ENCODE data around the gene GIN1. TPM values are rescaled to one million over a fixed set of nuclear protein-coding genes. Genes with fewer than 3 reads are reported as not detected.

Gene GIN1
- total and polyA plus RNA-seq, 2 donors: 6.2 to 9.6 TPM

GRCh38 chr5:103135461-103135860 is 15.5 kb upstream of the GIN1 start:
- Histone ChIP-seq H3K9me3 (ENCODE audit: control insufficient read depth in 2 of 2, insufficient read depth in 1 of 2, low read length in 1 of 2) (no peaks in the 10 kb centered on the region), H3K4me1 (ENCODE audit: control insufficient read depth in 2 of 2, insufficient read depth in 2 of 2, low read length in 2 of 2) (no peaks in the 10 kb centered on the region), H3K27me3 (ENCODE audit: control insufficient read depth in 2 of 2, insufficient read depth in 1 of 2, low read length in 1 of 2) (no peaks in the 10 kb centered on the region), H3K27ac (ENCODE audit: low read depth in 1 of 2, low read length in 1 of 2) (no peak overlapping the region), H3K4me3 (ENCODE audit: low read length in 2 of 2) (no peak overlapping the region), H3K36me3 (ENCODE audit: control insufficient read depth in 2 of 2, insufficient read depth in 2 of 2, low read length in 1 of 2) (peaks cover 0 to 14% of the 10 kb centered on the region in 2 donors)
- WGBS: 98% methylated on average over 1 of the region's 1 CpG
- DNase-seq (ENCODE audit: low read depth in 6 of 9, low spot score in 9 of 9): no peak

DNA sequence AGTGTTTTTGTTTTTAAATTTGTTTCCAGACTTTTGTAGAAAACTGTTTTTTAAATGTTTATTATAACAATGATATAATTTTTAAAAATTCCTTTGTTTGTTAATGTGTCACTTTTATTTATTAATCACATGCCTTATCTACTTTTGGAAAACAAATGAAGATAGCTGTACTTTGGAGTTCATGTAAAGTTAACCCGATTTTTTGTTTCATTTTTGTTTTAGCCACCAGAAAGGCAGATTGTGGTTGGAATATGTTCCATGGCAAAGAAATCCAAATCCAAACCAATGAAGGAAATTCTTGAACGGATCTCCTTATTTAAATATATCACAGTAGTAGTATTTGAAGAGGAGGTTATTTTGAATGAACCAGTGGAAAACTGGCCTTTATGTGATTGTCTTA is 13.3 kb upstream of the GIN1 start:
- no peak for DNase-seq (ENCODE audit: low read depth in 6 of 9, low spot score in 9 of 9)
- no peak overlapping the region for H3K27ac ChIP-seq (ENCODE audit: low read depth in 1 of 2, low read length in 1 of 2)
- no peak overlapping the region for H3K4me3 ChIP-seq (ENCODE audit: low read length in 2 of 2)
- H3K27me3 ChIP-seq (ENCODE audit: control insufficient read depth in 2 of 2, insufficient read depth in 1 of 2, low read length in 1 of 2): no peaks in the 10 kb centered on the region
- H3K36me3 ChIP-seq (ENCODE audit: control insufficient read depth in 2 of 2, insufficient read depth in 2 of 2, low read length in 1 of 2): no peaks in the 10 kb centered on the region
- no peaks in the 10 kb centered on the region for H3K4me1 ChIP-seq (ENCODE audit: control insufficient read depth in 2 of 2, insufficient read depth in 2 of 2, low read length in 2 of 2)
- H3K9me3 ChIP-seq (ENCODE audit: control insufficient read depth in 2 of 2, insufficient read depth in 1 of 2, low read length in 1 of 2): no peaks in the 10 kb centered on the region
- WGBS: 96% methylated on average over 2 of the region's 2 CpGs

DNA sequence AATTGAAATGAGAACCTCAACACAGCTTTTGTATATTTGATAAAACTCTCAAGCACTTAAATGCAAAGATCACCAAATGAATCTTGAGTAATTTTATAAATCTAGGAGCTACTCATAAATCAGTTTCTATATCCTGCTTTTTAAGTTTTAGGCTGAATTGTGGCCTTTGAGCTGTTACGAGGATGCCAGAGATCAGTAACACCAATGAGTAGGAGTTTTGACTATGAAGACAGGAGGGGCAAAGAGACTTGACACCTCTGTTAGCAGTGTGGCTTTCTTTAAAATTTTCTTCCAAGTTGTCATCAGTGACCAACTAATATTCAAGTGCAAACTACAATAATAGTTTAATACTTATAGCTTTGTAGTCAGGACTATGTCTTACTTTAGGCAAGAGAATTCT is 12.7 kb upstream of the GIN1 start:
- WGBS: 97% methylated on average over 1 of the region's 1 CpG
- no peaks in the 10 kb centered on the region for H3K4me1 ChIP-seq (ENCODE audit: control insufficient read depth in 2 of 2, insufficient read depth in 2 of 2, low read length in 2 of 2)

GRCh38 chr5:103128202-103128601 is 8.3 kb upstream of the GIN1 start:
- no peaks in the 10 kb centered on the region for H3K4me1 ChIP-seq (ENCODE audit: control insufficient read depth in 2 of 2, insufficient read depth in 2 of 2, low read length in 2 of 2)
- no peak overlapping the region for H3K4me3 ChIP-seq (ENCODE audit: low read length in 2 of 2)
- H3K27ac ChIP-seq (ENCODE audit: low read depth in 1 of 2, low read length in 1 of 2): no peak overlapping the region
- no peaks in the 10 kb centered on the region for H3K9me3 ChIP-seq (ENCODE audit: control insufficient read depth in 2 of 2, insufficient read depth in 1 of 2, low read length in 1 of 2)
- H3K27me3 ChIP-seq (ENCODE audit: control insufficient read depth in 2 of 2, insufficient read depth in 1 of 2, low read length in 1 of 2): no peaks in the 10 kb centered on the region
- no peak for DNase-seq (ENCODE audit: low read depth in 6 of 9, low spot score in 9 of 9)
- H3K36me3 ChIP-seq (ENCODE audit: control insufficient read depth in 2 of 2, insufficient read depth in 2 of 2, low read length in 1 of 2): no peaks in the 10 kb centered on the region

More for the DNA sequence above, 12.7 kb upstream of the GIN1 start:
- H3K9me3 ChIP-seq (ENCODE audit: control insufficient read depth in 2 of 2, insufficient read depth in 1 of 2, low read length in 1 of 2): no peaks in the 10 kb centered on the region
- no peak overlapping the region for H3K27ac ChIP-seq (ENCODE audit: low read depth in 1 of 2, low read length in 1 of 2)
- no peaks in the 10 kb centered on the region for H3K27me3 ChIP-seq (ENCODE audit: control insufficient read depth in 2 of 2, insufficient read depth in 1 of 2, low read length in 1 of 2)
- no peak for DNase-seq (ENCODE audit: low read depth in 6 of 9, low spot score in 9 of 9)
- H3K36me3 ChIP-seq (ENCODE audit: control insufficient read depth in 2 of 2, insufficient read depth in 2 of 2, low read length in 1 of 2): no peaks in the 10 kb centered on the region
- H3K4me3 ChIP-seq (ENCODE audit: low read length in 2 of 2): no peak overlapping the region

GRCh38 chr5:103127292-103127817 is 7.4 kb upstream of the GIN1 start:
- no peak for DNase-seq (ENCODE audit: low read depth in 6 of 9, low spot score in 9 of 9)
- WGBS: 98% methylated on average over 2 of the region's 2 CpGs
- Histone ChIP-seq H3K9me3 (ENCODE audit: control insufficient read depth in 2 of 2, insufficient read depth in 1 of 2, low read length in 1 of 2) (no peaks in the 10 kb centered on the region), H3K4me3 (ENCODE audit: low read length in 2 of 2) (no peak overlapping the region), H3K4me1 (ENCODE audit: control insufficient read depth in 2 of 2, insufficient read depth in 2 of 2, low read length in 2 of 2) (no peaks in the 10 kb centered on the region), H3K36me3 (ENCODE audit: control insufficient read depth in 2 of 2, insufficient read depth in 2 of 2, low read length in 1 of 2) (no peaks in the 10 kb centered on the region), H3K27me3 (ENCODE audit: control insufficient read depth in 2 of 2, insufficient read depth in 1 of 2, low read length in 1 of 2) (no peaks in the 10 kb centered on the region), H3K27ac (ENCODE audit: low read depth in 1 of 2, low read length in 1 of 2) (no peak overlapping the region)

GRCh38 chr5:103126557-103126956 is 6.6 kb upstream of the GIN1 start:
- H3K4me1 ChIP-seq (ENCODE audit: control insufficient read depth in 2 of 2, insufficient read depth in 2 of 2, low read length in 2 of 2): no peaks in the 10 kb centered on the region
- no peaks in the 10 kb centered on the region for H3K9me3 ChIP-seq (ENCODE audit: control insufficient read depth in 2 of 2, insufficient read depth in 1 of 2, low read length in 1 of 2)
- H3K4me3 ChIP-seq (ENCODE audit: low read length in 2 of 2): no peak overlapping the region
- no peaks in the 10 kb centered on the region for H3K27me3 ChIP-seq (ENCODE audit: control insufficient read depth in 2 of 2, insufficient read depth in 1 of 2, low read length in 1 of 2)
- WGBS: 98% methylated on average over 5 of the region's 5 CpGs
- H3K36me3 ChIP-seq (ENCODE audit: control insufficient read depth in 2 of 2, insufficient read depth in 2 of 2, low read length in 1 of 2): no peaks in the 10 kb centered on the region
- no peak overlapping the region for H3K27ac ChIP-seq (ENCODE audit: low read depth in 1 of 2, low read length in 1 of 2)
- DNase-seq (ENCODE audit: low read depth in 6 of 9, low spot score in 9 of 9): no peak

DNA sequence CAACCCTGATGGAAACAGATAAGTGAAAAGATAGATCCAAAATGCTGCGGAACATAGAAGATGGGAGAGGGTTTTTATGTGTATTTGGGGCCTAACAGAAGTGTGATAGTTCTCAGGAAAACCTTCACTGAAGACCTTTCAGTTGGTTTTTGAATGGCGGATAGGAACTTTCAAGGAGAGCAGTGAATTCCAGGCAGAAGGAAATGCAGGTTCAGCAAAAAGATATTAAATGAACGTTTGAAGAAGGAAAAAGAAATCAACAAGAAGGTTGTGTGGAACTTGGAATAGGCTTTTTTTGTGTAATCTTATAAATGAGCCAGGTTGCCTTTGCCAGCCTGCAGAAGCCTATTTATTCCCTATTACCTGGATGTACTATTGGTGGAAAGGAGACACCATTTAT is 2.3 kb upstream of the GIN1 start:
- WGBS: 69% methylated on average over 3 of the region's 3 CpGs
- Histone ChIP-seq H3K36me3 (ENCODE audit: control insufficient read depth in 2 of 2, insufficient read depth in 2 of 2, low read length in 1 of 2) (no peaks in the 10 kb centered on the region), H3K27ac (ENCODE audit: low read depth in 1 of 2, low read length in 1 of 2) (no peak overlapping the region), H3K9me3 (ENCODE audit: control insufficient read depth in 2 of 2, insufficient read depth in 1 of 2, low read length in 1 of 2) (no peaks in the 10 kb centered on the region), H3K4me3 (ENCODE audit: low read length in 2 of 2) (no peak overlapping the region), H3K4me1 (ENCODE audit: control insufficient read depth in 2 of 2, insufficient read depth in 2 of 2, low read length in 2 of 2) (peaks cover 3 to 4% of the 10 kb centered on the region in 2 donors), H3K27me3 (ENCODE audit: control insufficient read depth in 2 of 2, insufficient read depth in 1 of 2, low read length in 1 of 2) (no peaks in the 10 kb centered on the region)
- DNase-seq (ENCODE audit: low read depth in 6 of 9, low spot score in 9 of 9): no peak

DNA sequence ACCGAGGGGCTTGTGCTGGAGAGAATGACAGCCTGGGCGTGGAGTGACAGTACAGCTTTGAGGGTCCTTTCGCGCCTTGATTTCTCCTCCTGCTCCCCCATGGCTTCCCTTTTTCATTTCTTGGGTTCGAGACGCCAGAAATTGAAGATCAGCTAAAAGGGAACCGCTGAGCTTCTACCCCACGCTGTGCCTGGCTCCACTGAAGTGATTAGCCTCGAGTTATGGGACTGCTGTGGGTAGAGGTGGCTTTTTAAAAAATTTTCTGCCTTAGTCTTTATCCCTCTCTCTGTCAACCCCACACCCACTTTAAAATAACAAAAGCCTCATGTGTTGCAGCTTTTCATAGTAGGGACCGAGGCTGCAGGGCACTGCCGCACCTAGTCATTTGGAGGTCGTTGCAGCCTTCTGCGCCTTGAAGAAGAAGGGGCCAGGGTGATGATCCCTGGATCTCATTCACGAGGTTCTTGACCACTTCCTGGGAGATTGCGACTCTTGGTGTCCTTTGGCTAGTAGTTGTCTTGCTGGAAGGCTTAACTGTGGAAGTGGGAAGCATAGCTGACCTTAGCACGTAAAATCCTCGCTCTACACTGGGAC is 766 bp upstream of the GIN1 start:
- Histone ChIP-seq H3K27ac (ENCODE audit: low read depth in 1 of 2, low read length in 1 of 2) (peak overlapping the region; percentile 77 to 97), H3K36me3 (ENCODE audit: control insufficient read depth in 2 of 2, insufficient read depth in 2 of 2, low read length in 1 of 2) (no peaks in the 10 kb centered on the region), H3K4me1 (ENCODE audit: control insufficient read depth in 2 of 2, insufficient read depth in 2 of 2, low read length in 2 of 2) (peaks cover 3 to 4% of the 10 kb centered on the region in 2 donors), H3K9me3 (ENCODE audit: control insufficient read depth in 2 of 2, insufficient read depth in 1 of 2, low read length in 1 of 2) (no peaks in the 10 kb centered on the region), H3K4me3 (ENCODE audit: low read length in 2 of 2) (peak overlapping the region; percentile 82 to 88), H3K27me3 (ENCODE audit: control insufficient read depth in 2 of 2, insufficient read depth in 1 of 2, low read length in 1 of 2) (no peaks in the 10 kb centered on the region)
- WGBS: 2% methylated on average over 17 of the region's 17 CpGs
- peak in 5 of 9 donors; percentile 13 to 53 (median 18) for DNase-seq (ENCODE audit: low read depth in 6 of 9, low spot score in 9 of 9)

GRCh38 chr5:103119070-103119764 is 721 bp downstream of the GIN1 start:
- Histone ChIP-seq H3K9me3 (ENCODE audit: control insufficient read depth in 2 of 2, insufficient read depth in 1 of 2, low read length in 1 of 2) (no peaks in the 10 kb centered on the region), H3K27ac (ENCODE audit: low read depth in 1 of 2, low read length in 1 of 2) (peak overlapping the region; percentile 97 to 98), H3K36me3 (ENCODE audit: control insufficient read depth in 2 of 2, insufficient read depth in 2 of 2, low read length in 1 of 2) (no peaks in the 10 kb centered on the region), H3K27me3 (ENCODE audit: control insufficient read depth in 2 of 2, insufficient read depth in 1 of 2, low read length in 1 of 2) (no peaks in the 10 kb centered on the region), H3K4me3 (ENCODE audit: low read length in 2 of 2) (peak overlapping the region; percentile 82 to 88), H3K4me1 (ENCODE audit: control insufficient read depth in 2 of 2, insufficient read depth in 2 of 2, low read length in 2 of 2) (peaks cover 3 to 4% of the 10 kb centered on the region in 2 donors)
- DNase-seq (ENCODE audit: low read depth in 6 of 9, low spot score in 9 of 9): no peak
- 2% methylated on average over 15 of the region's 15 CpGs for WGBS

Measured in thymus (tissue), 11 donors.